SHP77 (cell line): ENCODE measurements around the gene KEAP1.

ENCODE experiments used
- DNase-seq, 2 experiments: peaks; one replicate each; lab custom pipeline; 2025; lab: John Stamatoyannopoulos, UW

Gene KEAP1

DNA sequence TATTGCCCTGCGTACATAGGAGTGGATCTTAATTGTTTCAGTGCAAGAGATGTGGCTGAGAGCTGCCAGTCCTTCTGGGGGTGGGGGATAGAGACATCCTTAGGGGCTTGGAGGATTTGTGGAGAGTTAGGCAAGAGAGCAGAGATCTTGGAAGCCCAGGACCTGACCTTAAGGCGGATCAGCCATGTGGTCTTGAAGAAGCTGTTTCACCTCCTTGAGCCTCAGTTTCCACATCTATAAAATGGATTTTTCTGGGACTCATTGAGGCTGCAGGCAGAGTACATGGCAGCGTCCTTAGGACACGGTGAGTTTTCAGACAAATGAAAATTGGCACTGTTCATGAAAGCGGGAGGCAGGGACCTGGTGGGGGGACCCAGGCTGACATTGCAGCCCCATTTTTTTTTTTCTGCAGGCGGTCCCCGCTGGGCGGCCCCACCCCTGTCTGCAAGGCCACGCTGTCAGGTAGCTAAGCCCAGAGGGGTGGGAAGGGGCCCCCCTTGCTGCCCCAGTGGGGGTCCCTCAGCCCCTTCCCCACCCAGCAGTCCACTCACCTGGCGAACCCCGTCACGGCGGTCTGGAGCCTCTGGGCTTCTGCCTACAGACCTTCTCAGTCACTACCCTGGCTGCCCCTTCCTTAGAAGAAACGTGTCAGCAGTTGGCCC lies 52.8 kb downstream of the KEAP1 start:
- no peak for DNase-seq

DNA sequence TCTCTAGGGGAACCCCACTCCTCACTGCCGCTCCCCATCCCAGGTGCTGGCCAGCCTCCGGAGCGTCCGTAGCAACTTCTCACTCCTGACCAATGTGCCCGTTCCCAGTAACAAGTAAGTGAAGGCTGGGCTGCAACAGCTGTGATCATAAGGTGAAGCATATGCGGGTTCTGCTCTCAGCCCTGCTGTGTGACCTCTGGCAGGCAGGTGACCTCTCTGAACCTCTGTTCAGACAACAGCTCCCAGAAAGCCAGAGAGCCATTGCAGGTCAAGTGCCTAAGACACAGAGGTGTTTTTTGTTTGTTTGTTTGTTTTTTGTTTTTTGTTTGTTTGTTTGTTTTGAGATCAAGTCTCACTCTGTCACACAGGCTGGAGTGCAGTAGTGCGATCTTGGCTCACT lies 54.1 kb downstream of the KEAP1 start:
- no peak for DNase-seq

DNA sequence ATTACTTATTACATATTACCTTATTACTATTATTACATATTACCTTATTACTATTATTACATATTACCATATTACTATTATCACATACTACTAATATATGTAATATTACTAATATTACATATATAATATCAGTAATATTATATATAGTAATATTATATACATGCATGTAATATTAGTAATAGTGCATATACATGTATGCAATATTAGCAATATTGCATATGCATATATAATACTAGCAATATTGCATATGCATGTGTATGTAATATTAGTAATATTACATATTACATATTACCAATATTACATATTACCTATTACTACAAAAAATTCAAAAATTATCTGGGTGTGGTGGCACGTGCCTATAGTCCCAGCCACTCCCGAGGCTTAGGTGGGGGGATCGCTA lies 60.5 kb downstream of the KEAP1 start:
- no peak for DNase-seq

DNA sequence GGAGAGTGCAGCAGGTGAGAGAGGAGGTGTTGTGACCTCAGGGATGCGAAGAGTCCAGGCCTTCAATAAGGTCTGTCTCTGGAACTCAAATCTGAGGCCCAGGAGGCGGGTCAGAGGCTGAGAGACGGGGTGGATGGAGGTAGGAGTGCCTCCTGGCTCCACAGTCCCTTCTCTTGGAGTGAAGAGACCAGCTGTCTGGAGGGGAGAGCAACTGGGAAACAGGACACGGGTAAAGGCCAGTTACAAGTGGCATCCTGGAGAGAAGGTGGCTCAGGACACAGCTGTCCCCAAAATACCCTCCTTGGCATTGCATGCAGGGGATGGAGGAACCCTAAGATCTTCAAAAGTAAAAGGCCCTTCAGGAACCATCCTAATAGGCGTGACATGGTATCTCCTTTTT lies 63.6 kb downstream of the KEAP1 start:
- no peak for DNase-seq
